ENCODE data around the gene NDC80. TPM values are rescaled to one million over a fixed set of nuclear protein-coding genes. Genes with fewer than 3 reads are reported as not detected.

NDC80 gene
- total RNA-seq, 6 experiments from 2014 or later = 0.34 to 1.6 (median 0.55) TPM; not detected in 1

- 61% methylated on average over 3 of the region's 3 CpGs for WGBS (ENCODE audit: insufficient coverage, low coverage, low lambda C conversion rate, missing lambda C conversion rate)
- no peak overlapping the region for H3K4me3 ChIP-seq
- intact Hi-C loops (cut with DNase I) = no loop called here
- H3K9me3 ChIP-seq = no peaks in the 10 kb centered on the region
- H3K27ac ChIP-seq = no peak overlapping the region
- DNase-seq = no peak
- no peaks in the 10 kb centered on the region for H3K36me3 ChIP-seq
- TF ChIP-seq POLR2A (IDR thresholded peaks at IDR 0.05) = no peak
- TF ChIP-seq CTCF (IDR thresholded peaks at IDR 0.05) = no peak
- H3K4me1 ChIP-seq = no peaks in the 10 kb centered on the region
- H3K27me3 ChIP-seq = no peaks in the 10 kb centered on the region
- ATAC-seq = no peak
Measured at GRCh38 chr18:2551425-2551824, 19.9 kb upstream of the NDC80 start.

DNA sequence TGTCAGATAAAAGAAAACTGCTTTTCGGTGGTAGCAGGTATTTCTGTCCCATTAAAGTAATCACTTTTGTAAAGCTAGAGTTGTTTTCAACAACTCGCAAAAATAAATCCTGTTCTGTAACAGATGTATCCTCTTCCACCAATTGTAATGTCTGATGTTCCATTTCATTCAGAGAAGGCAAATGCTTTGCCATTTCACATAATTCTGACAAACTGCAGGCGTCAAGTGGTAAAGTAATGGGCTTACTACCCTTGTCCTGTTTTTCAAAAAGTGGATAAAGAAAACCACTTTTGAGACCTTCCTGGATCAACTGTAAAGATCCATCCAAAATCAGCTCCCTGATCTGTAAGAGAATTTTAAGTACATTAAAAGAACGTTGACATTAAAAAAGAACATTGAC lies 16.7 kb upstream of the NDC80 start:
- DNase-seq (no peak), ATAC-seq (no peak)
- Histone ChIP-seq H3K27me3 (no peaks in the 10 kb centered on the region), H3K4me3 (no peak overlapping the region), H3K9me3 (no peaks in the 10 kb centered on the region), H3K36me3 (no peaks in the 10 kb centered on the region), H3K4me1 (no peaks in the 10 kb centered on the region), H3K27ac (no peak overlapping the region)
- TF ChIP-seq CTCF (IDR thresholded peaks at IDR 0.05) (no peak), POLR2A (IDR thresholded peaks at IDR 0.05) (no peak)
- 89% methylated on average over 4 of the region's 4 CpGs for WGBS (ENCODE audit: insufficient coverage, low coverage, low lambda C conversion rate, missing lambda C conversion rate)
- intact Hi-C loops (cut with DNase I) = no loop called here

DNA sequence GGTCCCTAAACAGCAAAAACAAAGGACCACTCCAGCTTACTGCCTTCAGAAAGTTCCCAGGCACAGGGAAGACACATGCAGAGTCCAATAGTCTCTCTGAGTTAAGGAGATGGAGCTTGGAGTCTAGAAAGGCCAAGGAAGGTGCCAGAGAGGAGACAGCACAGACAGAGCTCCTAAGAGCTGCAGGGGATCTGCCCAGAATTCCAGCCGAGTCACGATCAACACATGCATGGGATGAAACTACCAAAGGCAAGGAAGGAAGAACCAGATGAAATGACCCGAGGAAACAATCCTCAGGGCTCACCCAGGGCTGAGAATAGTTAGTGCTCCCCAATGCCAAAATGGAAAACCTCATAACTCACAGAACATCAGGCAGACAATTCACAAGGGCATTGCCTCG lies 15.5 kb upstream of the NDC80 start:
- WGBS (ENCODE audit: insufficient coverage, low coverage, low lambda C conversion rate, missing lambda C conversion rate) = 86% methylated on average over 4 of the region's 4 CpGs
- H3K9me3 ChIP-seq = no peaks in the 10 kb centered on the region

DNA sequence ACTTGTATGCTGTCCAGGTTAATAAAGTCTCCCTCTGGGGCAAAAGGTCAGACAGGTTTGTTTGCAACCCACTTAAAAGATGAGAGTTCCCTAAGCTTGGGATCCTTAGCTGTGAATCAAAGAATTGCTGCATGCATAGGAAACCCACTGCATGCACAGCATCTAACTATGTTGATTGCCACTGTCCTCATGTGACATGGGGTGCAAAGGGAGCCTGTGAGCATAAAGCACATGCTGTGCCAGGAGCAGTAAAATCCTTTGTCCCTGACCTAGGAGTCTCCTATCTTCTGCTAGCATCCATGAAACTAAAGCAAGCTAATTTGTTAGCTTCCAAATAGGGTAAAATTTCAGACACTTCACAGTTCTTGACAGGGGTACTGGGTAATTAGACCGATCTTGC lies 13.8 kb upstream of the NDC80 start:
- DNase-seq = no peak
- no peaks in the 10 kb centered on the region for H3K9me3 ChIP-seq
- TF ChIP-seq POLR2A (IDR thresholded peaks at IDR 0.05) = no peak
- TF ChIP-seq CTCF (IDR thresholded peaks at IDR 0.05) = no peak
- no peaks in the 10 kb centered on the region for H3K27me3 ChIP-seq
- H3K27ac ChIP-seq = no peak overlapping the region
- intact Hi-C loops (cut with DNase I) = no loop called here
- no CpG with 5 or more reads among the region's 1 CpG for WGBS (ENCODE audit: insufficient coverage, low coverage, low lambda C conversion rate, missing lambda C conversion rate)
- H3K4me1 ChIP-seq = no peaks in the 10 kb centered on the region
- no peak for ATAC-seq
- H3K36me3 ChIP-seq = peaks cover 0 to 7% (median 2%) of the 10 kb centered on the region in 4 donors
- H3K4me3 ChIP-seq = no peak overlapping the region

More for the DNA sequence above, 15.5 kb upstream of the NDC80 start:
- no peaks in the 10 kb centered on the region for H3K4me1 ChIP-seq
- H3K36me3 ChIP-seq = no peaks in the 10 kb centered on the region
- no peaks in the 10 kb centered on the region for H3K27me3 ChIP-seq
- H3K27ac ChIP-seq = no peak overlapping the region
- ATAC-seq (no peak), DNase-seq (no peak)
- TF ChIP-seq CTCF (IDR thresholded peaks at IDR 0.05) (no peak), POLR2A (IDR thresholded peaks at IDR 0.05) (no peak)
- intact Hi-C loops (cut with DNase I) = no loop called here
- H3K4me3 ChIP-seq = no peak overlapping the region

DNA sequence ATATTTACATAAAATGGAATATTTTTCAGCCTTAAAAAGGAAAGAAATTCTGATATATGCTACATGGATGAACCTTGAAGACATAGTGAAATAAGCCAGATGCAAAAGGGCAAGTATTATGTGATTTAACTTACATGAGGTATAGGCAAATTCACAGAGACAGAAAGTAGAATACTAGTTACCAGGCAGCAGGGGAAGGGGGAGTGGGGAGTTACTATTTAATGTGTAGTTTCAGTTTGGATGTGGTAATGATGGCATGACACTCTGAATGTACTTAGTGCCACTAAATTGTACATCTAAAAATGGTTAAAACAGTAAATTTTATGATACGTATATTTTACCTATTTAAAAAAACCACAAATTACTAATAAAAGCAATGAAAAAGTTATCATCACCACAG lies 12.1 kb upstream of the NDC80 start:
- Histone ChIP-seq H3K27me3 (no peaks in the 10 kb centered on the region), H3K9me3 (no peaks in the 10 kb centered on the region), H3K36me3 (peaks cover 0 to 9% (median 2%) of the 10 kb centered on the region in 4 donors), H3K4me1 (no peaks in the 10 kb centered on the region), H3K27ac (no peak overlapping the region), H3K4me3 (no peak overlapping the region)
- DNase-seq (no peak), ATAC-seq (no peak)
- TF ChIP-seq POLR2A (IDR thresholded peaks at IDR 0.05) (no peak), CTCF (IDR thresholded peaks at IDR 0.05) (no peak)
- intact Hi-C loops (cut with DNase I) = no loop called here
- 100% methylated on average over 1 of the region's 1 CpG for WGBS (ENCODE audit: insufficient coverage, low coverage, low lambda C conversion rate, missing lambda C conversion rate)

All from right lobe of liver (tissue), 6 donors.